Activated CD8-positive, alpha-beta memory T cell treated with anti-CD3 and anti-CD28 coated beads, Interleukin-2, amount 50 U/mL, for 1 hour (primary cell): Measurements from ENCODE around the gene PRX.
"Not testable (repeated sequence)": the region's sequence is repeated elsewhere in the genome, so short reads cannot be mapped to it uniquely, and the experiment has no call there.

Experiments
- DNase-seq: peaks from one replicate; pipeline ENCODE4 v3.0.0-alpha.2; 2020; ENCODE audit errors: extremely low read depth

The PRX gene

DNA sequence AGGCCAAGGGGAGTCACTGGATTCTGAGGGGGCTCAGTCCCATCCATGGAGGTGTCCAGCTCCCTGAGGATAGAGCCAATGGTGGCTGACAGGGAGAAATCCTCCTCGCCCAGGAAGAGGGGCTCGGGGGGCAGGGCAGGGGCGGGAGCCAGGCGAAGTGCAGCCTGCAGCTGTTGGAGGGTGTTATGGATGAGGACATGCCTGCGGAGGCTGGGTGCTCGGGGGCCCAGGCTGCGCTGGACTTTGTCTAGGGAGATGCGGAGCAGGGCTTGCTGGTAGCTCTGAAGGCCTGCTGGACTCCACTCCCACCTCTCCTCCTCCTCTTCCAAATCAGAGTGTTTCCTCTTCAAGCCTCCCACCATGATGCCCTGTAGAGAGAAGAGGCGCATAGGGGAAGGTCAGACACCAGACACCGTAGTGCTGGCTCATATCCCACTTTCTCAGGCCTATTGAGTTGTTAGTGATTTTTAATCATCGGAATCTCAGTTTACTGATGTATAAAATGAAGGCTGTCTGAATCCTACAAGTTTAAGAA lies 28.6 kb upstream of the PRX start:
- no peak for DNase-seq

DNA sequence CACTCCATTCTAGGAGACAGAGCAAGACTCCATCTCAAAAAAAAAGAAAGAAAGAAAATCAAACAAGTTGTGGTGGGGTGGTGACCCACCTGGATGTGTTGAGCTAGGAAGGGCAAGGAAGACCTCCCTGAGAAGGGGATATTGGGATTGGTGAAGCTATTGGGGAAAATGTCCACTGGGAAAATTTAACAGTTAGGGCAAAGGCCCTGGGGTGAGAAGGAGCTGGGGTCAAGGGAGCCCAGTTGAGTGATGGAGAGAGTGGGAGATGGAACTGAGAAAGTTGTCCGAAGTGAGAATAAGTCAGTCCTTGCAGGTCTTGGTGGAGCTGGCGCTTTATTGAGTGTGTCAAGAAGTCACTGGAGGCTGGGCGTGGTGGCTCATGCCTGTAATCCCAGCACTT lies 25.1 kb upstream of the PRX start:
- DNase-seq = no peak

DNA sequence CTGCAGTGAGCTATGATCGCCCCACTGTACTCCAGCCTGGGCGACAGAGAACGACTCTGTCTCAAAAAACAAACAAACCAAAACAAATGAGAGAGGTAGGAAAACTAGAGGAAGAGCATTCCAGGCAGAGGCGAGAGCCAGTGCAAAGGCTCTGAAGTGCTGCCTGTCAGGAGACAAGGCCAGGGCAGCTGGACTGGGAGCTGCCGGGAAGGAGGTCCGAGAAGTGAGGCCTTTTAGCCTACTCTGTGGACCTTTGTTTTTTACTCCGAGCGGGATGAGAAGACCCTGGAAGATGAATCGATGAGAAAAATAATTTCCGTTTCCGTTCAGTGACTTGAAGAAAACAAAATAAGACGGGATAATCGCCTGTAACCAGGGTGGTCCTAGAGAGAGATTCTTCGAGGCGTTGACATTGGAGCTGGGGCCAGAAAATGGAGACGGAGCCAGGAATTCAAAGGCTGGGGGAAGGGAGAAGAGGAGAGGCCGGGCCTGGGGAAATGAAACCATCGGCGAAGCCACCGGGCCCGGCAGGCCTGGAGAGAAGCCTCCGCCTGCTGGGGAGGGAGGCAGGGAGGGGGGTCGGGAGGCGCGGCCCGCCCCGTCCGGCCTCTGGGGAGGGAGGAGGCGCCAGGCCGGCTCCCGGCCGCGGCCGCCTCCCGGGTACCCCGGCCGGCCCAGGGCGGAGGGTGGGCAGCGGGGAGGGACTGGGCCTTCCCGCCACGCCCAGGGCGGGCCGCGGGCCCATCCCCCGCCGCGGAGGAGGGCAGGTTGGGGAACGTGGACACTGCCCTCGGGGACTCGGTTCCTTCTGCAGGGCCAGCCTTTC lies 20.4 kb upstream of the PRX start:
- no peak for DNase-seq

GRCh38 chr19:40432760-40433159 lies 19.6 kb upstream of the PRX start:
- DNase-seq = not testable (repeated sequence)

- DNase-seq = no peak
Observed at GRCh38 chr19:40431698-40432097, 18.5 kb upstream of the PRX start.

DNA sequence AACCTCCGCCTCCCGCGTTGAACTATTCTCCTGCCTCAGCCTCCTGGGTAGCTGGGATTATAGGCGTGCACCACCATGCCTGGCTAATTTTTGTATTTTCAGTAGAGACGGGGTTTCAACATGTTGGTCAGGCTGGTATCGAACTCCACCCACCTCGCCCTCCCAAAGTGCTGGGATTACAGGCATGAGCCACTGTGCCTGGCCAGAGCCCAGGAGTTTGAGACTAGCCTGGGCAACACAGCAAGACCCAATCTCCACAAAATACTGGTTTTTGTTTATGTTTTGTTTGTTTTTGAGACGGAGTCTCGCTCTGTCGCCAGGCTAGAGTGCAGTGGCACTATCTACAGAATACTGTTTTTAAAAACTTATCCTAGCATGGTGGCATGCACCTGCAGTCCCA lies 17.1 kb upstream of the PRX start:
- DNase-seq = not testable (repeated sequence)

GRCh38 chr19:40428197-40428596 lies 15.0 kb upstream of the PRX start:
- DNase-seq = not testable (repeated sequence)

- peak; percentile 100 for DNase-seq
Observed at GRCh38 chr19:40425450-40426287, 12.5 kb upstream of the PRX start, which contains the start of gene SERTAD1. Gene SERTAD1, minus strand, starts transcription at chr19:40425992. Its CDS starts 2,446 bp downstream, at chr19:40423546.

GRCh38 chr19:40424637-40425449 lies 11.7 kb upstream of the PRX start:
- no peak for DNase-seq

DNA sequence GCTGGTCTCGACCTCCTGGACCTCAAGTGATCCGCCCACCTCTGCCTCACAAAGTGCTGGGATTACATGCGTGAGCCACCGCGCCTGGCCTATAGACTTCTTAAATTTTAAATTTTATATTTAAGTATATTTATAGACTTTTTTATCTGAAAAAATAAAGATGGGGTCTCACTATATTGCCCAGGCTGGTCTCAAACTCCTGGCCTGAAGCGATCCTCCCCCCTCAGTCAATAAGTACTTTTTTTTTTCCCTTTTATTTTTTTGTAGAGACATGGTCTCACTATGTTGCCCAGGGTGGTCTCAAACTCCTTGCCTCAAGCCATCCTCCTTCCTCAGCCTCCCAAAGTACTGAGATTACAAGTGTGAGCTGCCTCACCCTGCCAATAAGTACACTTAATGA lies 10.8 kb upstream of the PRX start:
- no peak for DNase-seq

GRCh38 chr19:40422748-40423566 lies 9.8 kb upstream of the PRX start:
- DNase-seq = no peak

GRCh38 chr19:40421993-40422747 lies 9.0 kb upstream of the PRX start:
- no peak for DNase-seq

DNA sequence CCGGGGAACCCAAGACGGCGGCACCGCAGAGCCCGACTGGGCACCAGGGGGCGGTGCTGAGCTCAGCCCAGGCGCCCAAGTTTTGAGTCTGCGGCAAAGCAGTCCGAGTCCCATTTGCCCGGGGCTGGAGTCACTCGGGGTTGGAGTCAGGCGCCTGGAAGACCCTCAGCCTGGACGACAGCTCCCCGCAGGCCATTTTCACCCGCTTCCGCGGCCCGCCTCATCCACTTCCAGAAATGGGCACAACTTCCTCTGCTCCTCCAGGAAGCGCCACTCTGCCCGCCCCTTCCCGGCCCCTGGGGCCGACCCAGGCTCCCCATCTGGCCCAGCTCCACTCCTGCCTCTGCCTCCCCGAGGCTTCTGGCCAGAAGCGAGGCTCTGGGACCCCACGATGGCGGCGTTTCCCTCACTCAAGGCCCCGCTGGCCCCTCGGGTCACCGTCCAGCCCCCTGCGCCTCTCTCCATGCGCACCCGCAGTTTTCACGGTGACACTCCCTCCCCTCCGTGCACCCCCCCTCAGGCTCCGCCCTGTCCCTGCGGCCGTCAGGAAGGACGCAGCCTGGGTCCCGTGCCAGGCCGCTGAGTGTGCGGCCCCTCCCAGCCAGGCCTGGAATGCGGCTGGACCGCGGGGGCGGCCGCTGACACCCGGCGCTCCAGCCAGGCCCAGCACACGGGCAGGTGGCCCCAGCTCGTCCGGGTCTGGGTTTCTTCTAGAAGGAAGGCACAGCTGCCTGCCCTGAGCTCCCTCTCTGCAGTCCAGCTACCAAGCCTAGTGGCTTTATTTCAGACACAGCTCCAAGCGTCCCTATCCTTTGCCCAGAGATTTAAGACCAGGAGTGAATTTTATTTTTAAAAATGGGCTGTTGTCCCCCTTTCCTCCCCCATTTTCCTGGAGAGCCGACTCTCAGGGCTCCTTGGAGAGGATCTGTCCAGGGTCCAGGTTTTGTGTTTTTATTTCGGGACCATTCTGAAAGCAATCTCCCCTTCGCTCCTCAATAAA lies 7.9 kb upstream of the PRX start:
- no peak for DNase-seq

DNA sequence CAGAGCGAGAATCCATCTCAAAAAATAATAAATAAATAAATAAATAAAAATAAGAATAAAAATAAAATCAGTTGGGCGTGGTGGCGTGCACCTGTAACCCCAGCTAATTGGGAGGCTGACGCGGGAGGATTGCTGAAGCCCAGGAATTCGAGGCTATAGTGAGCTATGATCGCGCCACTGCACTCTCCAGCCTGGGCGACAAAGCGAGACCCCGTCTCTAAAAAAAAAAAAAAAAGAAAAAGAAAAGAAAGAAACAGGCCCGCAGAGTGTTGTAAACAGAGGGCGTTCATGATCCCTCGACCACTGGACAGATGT lies 7.2 kb upstream of the PRX start:
- no peak for DNase-seq

- DNase-seq = no peak
Observed at GRCh38 chr19:40419780-40420179, 6.6 kb upstream of the PRX start.

- DNase-seq = no peak
Observed at GRCh38 chr19:40419066-40419612, 6.0 kb upstream of the PRX start.

DNA sequence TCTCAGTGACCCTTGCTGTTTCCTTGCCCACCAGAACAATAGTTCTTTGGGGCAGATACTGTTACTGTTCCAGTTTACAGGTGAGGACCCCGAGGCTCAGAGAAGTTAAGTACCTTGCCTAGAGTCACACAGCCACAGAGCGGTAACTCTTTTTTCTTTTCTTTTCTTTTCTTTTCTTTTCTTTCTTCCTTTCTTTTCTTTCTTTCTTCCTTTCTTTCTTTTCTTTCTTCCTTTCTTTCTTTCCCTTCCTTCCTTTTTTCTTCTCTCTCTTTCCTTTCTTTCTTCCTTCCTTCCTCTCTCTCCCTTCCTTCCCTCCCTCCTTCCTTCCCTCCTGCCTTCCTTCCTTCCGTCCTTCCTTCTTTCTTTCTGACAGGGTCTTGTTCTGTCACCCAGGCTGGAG lies 4.9 kb upstream of the PRX start:
- no peak for DNase-seq

DNA sequence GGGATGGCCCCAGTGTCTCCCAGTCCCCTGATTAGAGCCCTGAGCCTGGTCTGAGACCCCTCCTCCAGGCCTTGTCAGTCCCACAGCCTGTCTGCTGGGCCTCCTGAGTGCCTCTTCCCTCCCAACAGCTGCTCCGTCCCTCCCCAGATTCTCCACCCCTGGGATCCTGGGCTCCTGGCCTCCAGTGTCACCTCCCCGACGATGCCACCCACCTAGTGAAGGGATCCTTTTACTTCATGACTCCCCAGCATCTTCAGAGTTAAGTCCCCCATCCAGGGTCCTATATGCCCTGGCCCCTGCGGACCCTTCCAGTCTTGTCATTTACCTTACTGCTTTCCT lies 4.4 kb upstream of the PRX start:
- no peak for DNase-seq
